ENCODE results near the gene NFIC. TPM values are rescaled to one million over a fixed set of nuclear protein-coding genes. Genes with fewer than 3 reads are reported as not detected.
"Not testable (repeated sequence)": the region's sequence is repeated elsewhere in the genome, so short reads cannot be mapped to it uniquely, and the experiment has no call there.

Gene NFIC
- total RNA-seq, 2 donors from 2014 or later: 42.0 to 71.3 TPM

DNA sequence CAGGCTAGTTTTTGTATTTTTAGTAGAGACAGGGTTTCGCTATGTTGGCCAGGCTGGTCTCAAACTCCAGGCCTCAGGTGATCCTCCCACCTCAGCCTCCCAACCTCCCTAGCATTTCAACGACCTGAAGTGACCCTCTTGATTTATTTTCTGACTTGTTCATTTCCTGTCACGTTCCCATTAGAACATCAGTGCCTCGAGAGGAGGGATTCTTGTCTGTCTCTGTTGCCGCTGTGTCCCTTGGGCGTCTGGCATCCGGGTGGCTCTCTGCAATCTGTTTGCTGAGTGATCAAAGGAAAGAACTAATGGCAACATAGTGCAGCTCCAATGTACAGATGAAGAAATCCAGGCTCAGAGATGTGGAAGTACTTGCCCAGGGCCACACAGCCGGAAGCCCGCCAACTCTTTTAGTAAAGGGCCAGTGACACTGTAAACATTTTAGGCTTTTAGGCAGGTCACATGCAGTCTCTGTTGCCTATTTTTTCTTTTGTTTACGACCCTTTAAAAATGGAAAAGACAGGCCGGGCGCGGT, 47.5 kb downstream of the NFIC start:
- H3K36me3 ChIP-seq: no peaks in the 10 kb centered on the region
- intact Hi-C loops (cut with DNase I): no loop called here
- H3K4me3 ChIP-seq: no peak overlapping the region
- no peak for DNase-seq
- no peak overlapping the region for H3K27ac ChIP-seq
- no peaks in the 10 kb centered on the region for H3K27me3 ChIP-seq
- no peaks in the 10 kb centered on the region for H3K4me1 ChIP-seq
- no peaks in the 10 kb centered on the region for H3K9me3 ChIP-seq
- no peak for TF ChIP-seq CTCF (IDR thresholded peaks at IDR 0.05)
- no peak overlapping the region for H3K9ac ChIP-seq (ENCODE audit: low read depth in 2 of 2, low read length in 2 of 2)

DNA sequence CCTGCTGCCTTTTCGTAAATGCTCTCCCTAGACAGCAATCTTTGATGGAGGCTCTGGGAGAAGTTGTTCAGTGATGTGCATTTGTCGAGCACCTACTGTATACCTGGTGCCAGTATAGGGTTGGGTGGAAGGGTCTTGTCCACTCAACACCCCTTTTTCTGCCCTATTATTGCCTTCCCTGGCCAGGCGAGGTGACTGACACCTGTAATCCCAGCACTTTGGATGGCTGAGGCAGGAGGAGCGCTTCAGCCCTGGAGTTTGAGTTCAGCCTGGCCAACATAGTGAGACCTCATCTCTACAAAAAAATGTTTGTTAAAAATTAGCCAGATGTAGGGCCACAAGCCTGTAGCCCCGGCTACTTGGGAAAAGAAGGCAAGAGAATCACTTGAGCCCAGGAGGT, 49.3 kb downstream of the NFIC start:
- no peak for TF ChIP-seq CTCF (IDR thresholded peaks at IDR 0.05)
- Histone ChIP-seq H3K4me3 (no peak overlapping the region), H3K27ac (no peak overlapping the region), H3K9ac (ENCODE audit: low read depth in 2 of 2, low read length in 2 of 2) (no peak overlapping the region), H3K4me1 (no peaks in the 10 kb centered on the region), H3K9me3 (no peaks in the 10 kb centered on the region), H3K27me3 (no peaks in the 10 kb centered on the region), H3K36me3 (no peaks in the 10 kb centered on the region)
- intact Hi-C loops (cut with DNase I): no loop called here
- DNase-seq: no peak

- H3K4me3 ChIP-seq: no peak overlapping the region
- no peak for DNase-seq
- no peaks in the 10 kb centered on the region for H3K27me3 ChIP-seq
- no peaks in the 10 kb centered on the region for H3K4me1 ChIP-seq
- H3K27ac ChIP-seq: no peak overlapping the region
- H3K36me3 ChIP-seq: no peaks in the 10 kb centered on the region
- intact Hi-C loops (cut with DNase I): no loop called here
- no peak for TF ChIP-seq CTCF (IDR thresholded peaks at IDR 0.05)
- H3K9me3 ChIP-seq: no peaks in the 10 kb centered on the region
- H3K9ac ChIP-seq (ENCODE audit: low read depth in 2 of 2, low read length in 2 of 2): no peak overlapping the region
These were observed 53.9 kb downstream of the NFIC start for GRCh38 chr19:3420244-3420755.

DNA sequence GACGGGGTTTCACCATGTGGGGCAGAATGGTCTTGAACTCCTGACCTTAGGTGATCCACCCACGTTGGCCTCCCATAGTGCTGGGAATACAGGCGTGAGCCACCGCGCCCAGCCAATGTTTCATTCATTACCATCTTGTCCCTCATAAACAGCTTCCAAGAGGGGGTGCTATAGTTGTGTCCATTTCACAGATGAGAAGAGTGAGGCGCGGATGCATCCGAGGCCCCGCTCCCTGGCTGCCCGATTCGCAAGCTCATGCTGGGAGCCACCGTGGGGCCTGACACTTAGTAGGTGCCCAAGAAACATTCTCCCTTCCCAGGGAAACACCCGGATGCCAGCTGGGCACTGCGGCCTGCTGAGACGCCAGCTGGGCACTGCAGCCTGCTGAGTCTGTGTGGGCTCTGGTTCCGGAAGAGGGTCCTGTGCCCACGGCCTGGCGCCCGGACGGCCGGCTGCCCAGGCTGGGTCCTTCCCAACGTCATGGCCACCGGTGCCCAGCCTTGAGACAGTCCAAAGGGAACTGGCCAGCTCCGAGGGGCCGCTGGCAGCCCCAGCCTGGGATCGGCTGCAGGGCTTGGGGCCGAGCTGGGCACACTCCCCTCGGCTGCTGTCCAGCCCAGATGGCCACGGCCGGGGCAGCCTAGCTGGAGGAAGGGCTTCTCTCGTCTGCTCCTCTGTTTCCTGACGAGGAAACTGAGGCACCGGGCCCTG, 54.7 kb downstream of the NFIC start:
- H3K36me3 ChIP-seq: no peaks in the 10 kb centered on the region
- H3K27me3 ChIP-seq: no peaks in the 10 kb centered on the region
- TF ChIP-seq CTCF (IDR thresholded peaks at IDR 0.05): no peak
- H3K9ac ChIP-seq (ENCODE audit: low read depth in 2 of 2, low read length in 2 of 2): no peak overlapping the region
- H3K4me1 ChIP-seq: no peaks in the 10 kb centered on the region
- intact Hi-C loops (cut with DNase I): no loop called here
- no peaks in the 10 kb centered on the region for H3K9me3 ChIP-seq
- DNase-seq: no peak
- H3K27ac ChIP-seq: no peak overlapping the region
- no peak overlapping the region for H3K4me3 ChIP-seq

DNA sequence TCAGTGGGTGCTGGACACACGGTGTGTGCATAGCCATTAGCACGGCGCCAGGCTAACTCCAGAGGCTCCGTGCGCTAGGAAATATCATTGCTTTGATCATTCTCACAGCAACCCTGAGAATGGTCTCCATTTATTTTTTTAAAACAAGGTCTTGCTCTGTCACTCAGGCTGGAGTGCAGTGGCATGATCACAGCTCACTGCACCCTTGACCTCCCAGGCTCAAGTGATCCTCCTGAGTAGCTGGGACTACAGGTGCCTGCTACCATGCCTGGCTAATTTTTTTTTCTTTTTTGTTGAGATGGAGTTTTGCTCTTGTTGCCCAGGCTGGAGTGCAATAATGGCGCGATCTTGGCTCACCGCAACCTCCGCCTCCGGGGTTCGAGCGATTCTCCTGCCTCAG, 55.3 kb downstream of the NFIC start:
- H3K4me1 ChIP-seq; H3K27me3 ChIP-seq; H3K4me3 ChIP-seq; DNase-seq; H3K9ac ChIP-seq (ENCODE audit: low read depth in 2 of 2, low read length in 2 of 2); H3K36me3 ChIP-seq; H3K9me3 ChIP-seq; H3K27ac ChIP-seq; intact Hi-C loops (cut with DNase I): not testable (repeated sequence)

- intact Hi-C loops (cut with DNase I): no loop called here
These were observed 56.9 kb downstream of the NFIC start for GRCh38 chr19:3423183-3423829.

More at GRCh38 chr19:3423183-3423829, 56.9 kb downstream of the NFIC start:
- Histone ChIP-seq H3K27me3 (no peaks in the 10 kb centered on the region), H3K9ac (ENCODE audit: low read depth in 2 of 2, low read length in 2 of 2) (no peak overlapping the region), H3K9me3 (no peaks in the 10 kb centered on the region), H3K4me3 (no peak overlapping the region), H3K4me1 (no peaks in the 10 kb centered on the region), H3K27ac (no peak overlapping the region), H3K36me3 (no peaks in the 10 kb centered on the region)
- no peak for DNase-seq
- no peak for TF ChIP-seq CTCF (IDR thresholded peaks at IDR 0.05)

All from colonic mucosa (tissue), 4 donors.